ENCODE results near the gene SMAD7. TPM values are rescaled to one million over a fixed set of nuclear protein-coding genes. Genes with fewer than 3 reads are reported as not detected.

Gene SMAD7
- total RNA-seq, 2 donors from 2014 or later: 161 to 181 TPM

- Mint-ChIP-seq H3K36me3 (ENCODE audit: low read depth) (no peaks in the 10 kb centered on the region), H3K27me3 (no peaks in the 10 kb centered on the region), H3K4me3 (no peak overlapping the region), H3K27ac (peak overlapping the region; percentile 98), H3K4me1 (peaks cover 39% of the 10 kb centered on the region)
- no peak for ATAC-seq
- H3K9me3 ChIP-seq (ENCODE audit: control insufficient read depth, low read length, poor library complexity, severe bottlenecking): no peaks in the 10 kb centered on the region
- no peak for DNase-seq
These were observed 37.0 kb downstream of the SMAD7 start for GRCh38 chr18:48913775-48914174.

DNA sequence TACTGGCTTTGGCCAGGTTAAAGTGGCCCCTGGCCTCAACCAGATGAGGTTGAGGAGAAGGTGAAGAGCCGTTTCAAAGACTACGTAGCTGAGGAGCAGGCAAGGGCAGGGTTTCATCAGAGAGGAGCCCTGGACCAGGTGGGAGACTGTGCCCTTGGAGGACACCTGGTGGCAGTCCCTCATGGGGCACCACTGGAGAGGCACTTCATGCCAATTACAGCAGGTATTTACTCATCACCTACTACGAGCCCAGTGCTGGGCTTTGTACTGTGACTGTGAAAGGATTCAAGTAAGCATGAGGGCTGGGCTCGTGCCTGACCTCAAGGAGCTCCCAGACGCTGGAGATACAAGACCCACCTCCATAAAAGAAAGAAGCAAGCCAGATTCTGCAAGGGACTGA is 37.6 kb downstream of the SMAD7 start:
- DNase-seq (peak in 2 of 3 donors; percentile 40 to 57), ATAC-seq (peak; percentile 78)
- no peaks in the 10 kb centered on the region for H3K9me3 ChIP-seq (ENCODE audit: control insufficient read depth, low read length, poor library complexity, severe bottlenecking)
- Mint-ChIP-seq H3K4me1 (peaks cover 39% of the 10 kb centered on the region), H3K27me3 (no peaks in the 10 kb centered on the region), H3K36me3 (ENCODE audit: low read depth) (no peaks in the 10 kb centered on the region), H3K27ac (peak overlapping the region; percentile 98), H3K4me3 (peak overlapping the region; percentile 33)

- Mint-ChIP-seq H3K4me1 (peaks cover 26% of the 10 kb centered on the region), H3K36me3 (ENCODE audit: low read depth) (no peaks in the 10 kb centered on the region), H3K27ac (no peak overlapping the region), H3K27me3 (no peaks in the 10 kb centered on the region), H3K4me3 (no peak overlapping the region)
- no peak for DNase-seq
- no peaks in the 10 kb centered on the region for H3K9me3 ChIP-seq (ENCODE audit: control insufficient read depth, low read length, poor library complexity, severe bottlenecking)
- ATAC-seq: no peak
These were observed 39.7 kb downstream of the SMAD7 start for GRCh38 chr18:48910972-48911545.

- peak; percentile 55 for ATAC-seq
- Mint-ChIP-seq H3K36me3 (ENCODE audit: low read depth) (no peaks in the 10 kb centered on the region), H3K4me3 (no peak overlapping the region), H3K4me1 (peaks cover 21% of the 10 kb centered on the region), H3K27me3 (no peaks in the 10 kb centered on the region), H3K27ac (no peak overlapping the region)
- DNase-seq: no peak
- H3K9me3 ChIP-seq (ENCODE audit: control insufficient read depth, low read length, poor library complexity, severe bottlenecking): no peaks in the 10 kb centered on the region
These were observed 41.0 kb downstream of the SMAD7 start for GRCh38 chr18:48909721-48910120.

- ATAC-seq (no peak), DNase-seq (no peak)
- Mint-ChIP-seq H3K27me3 (no peaks in the 10 kb centered on the region), H3K36me3 (ENCODE audit: low read depth) (no peaks in the 10 kb centered on the region), H3K4me1 (peaks cover 19% of the 10 kb centered on the region), H3K4me3 (peak overlapping the region; percentile 7), H3K27ac (no peak overlapping the region)
- H3K9me3 ChIP-seq (ENCODE audit: control insufficient read depth, low read length, poor library complexity, severe bottlenecking): no peaks in the 10 kb centered on the region
These were observed 41.8 kb downstream of the SMAD7 start for GRCh38 chr18:48908916-48909315.

GRCh38 chr18:48905513-48905912 is 45.3 kb downstream of the SMAD7 start:
- no peaks in the 10 kb centered on the region for H3K9me3 ChIP-seq (ENCODE audit: control insufficient read depth, low read length, poor library complexity, severe bottlenecking)
- Mint-ChIP-seq H3K4me1 (peaks cover 10% of the 10 kb centered on the region), H3K27me3 (no peaks in the 10 kb centered on the region), H3K36me3 (ENCODE audit: low read depth) (no peaks in the 10 kb centered on the region), H3K4me3 (no peak overlapping the region), H3K27ac (no peak overlapping the region)
- ATAC-seq: no peak
- no peak for DNase-seq

- Mint-ChIP-seq H3K4me3 (no peak overlapping the region), H3K36me3 (ENCODE audit: low read depth) (no peaks in the 10 kb centered on the region), H3K4me1 (peaks cover 9% of the 10 kb centered on the region), H3K27me3 (no peaks in the 10 kb centered on the region), H3K27ac (no peak overlapping the region)
- no peak for ATAC-seq
- H3K9me3 ChIP-seq (ENCODE audit: control insufficient read depth, low read length, poor library complexity, severe bottlenecking): no peaks in the 10 kb centered on the region
- DNase-seq: no peak
These were observed 45.8 kb downstream of the SMAD7 start for GRCh38 chr18:48904847-48905394.

GRCh38 chr18:48904091-48904490 is 46.7 kb downstream of the SMAD7 start:
- Mint-ChIP-seq H3K36me3 (ENCODE audit: low read depth) (no peaks in the 10 kb centered on the region), H3K27ac (no peak overlapping the region), H3K4me1 (peaks cover 3% of the 10 kb centered on the region), H3K4me3 (no peak overlapping the region), H3K27me3 (no peaks in the 10 kb centered on the region)
- H3K9me3 ChIP-seq (ENCODE audit: control insufficient read depth, low read length, poor library complexity, severe bottlenecking): no peaks in the 10 kb centered on the region
- ATAC-seq (no peak), DNase-seq (no peak)

GRCh38 chr18:48902856-48903601 is 47.7 kb downstream of the SMAD7 start:
- ATAC-seq (no peak), DNase-seq (no peak)
- Mint-ChIP-seq H3K4me1 (no peaks in the 10 kb centered on the region), H3K27me3 (no peaks in the 10 kb centered on the region), H3K27ac (no peak overlapping the region), H3K36me3 (ENCODE audit: low read depth) (no peaks in the 10 kb centered on the region), H3K4me3 (no peak overlapping the region)
- H3K9me3 ChIP-seq (ENCODE audit: control insufficient read depth, low read length, poor library complexity, severe bottlenecking): no peaks in the 10 kb centered on the region

DNA sequence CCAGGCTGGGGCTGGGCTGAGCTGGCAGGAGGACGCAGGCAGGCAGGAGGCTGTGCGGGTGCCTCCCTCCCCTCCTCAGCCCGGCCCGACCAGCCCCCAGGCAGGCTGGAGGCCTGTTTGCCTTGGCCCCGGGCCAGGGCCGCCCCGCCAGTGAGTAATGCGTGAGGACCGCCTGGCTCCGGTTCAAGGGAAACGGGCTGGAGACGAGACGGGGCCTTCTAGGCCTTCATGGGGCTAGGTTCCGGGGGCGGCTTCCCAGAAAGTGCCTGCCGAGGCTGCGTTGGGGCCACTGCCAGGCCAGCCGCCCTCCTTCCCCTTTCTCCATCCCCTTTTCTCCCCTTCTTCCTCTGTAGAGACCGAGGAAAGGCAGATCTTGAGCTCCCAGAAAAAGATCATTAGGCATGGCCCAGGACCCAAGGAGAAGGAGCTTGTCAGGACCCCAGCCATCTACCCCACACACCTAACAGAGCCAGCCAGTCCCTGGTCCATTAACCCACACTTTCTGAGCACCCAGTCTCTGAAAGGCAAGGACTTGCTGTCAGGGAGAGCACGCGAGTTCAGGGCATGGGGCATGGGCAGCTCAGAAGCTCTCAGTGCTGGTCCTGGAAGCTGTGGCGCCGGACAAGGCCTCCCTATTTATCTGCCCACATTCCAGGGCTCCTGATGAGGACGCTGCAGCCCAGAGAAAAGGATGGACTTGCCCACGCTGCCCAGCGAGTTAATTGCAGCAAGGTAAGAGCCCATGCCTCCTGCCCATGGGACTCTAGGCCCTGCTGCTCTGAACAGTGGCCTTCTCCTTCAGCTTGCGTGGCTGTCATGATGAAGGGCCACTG is 48.5 kb downstream of the SMAD7 start:
- no peaks in the 10 kb centered on the region for H3K9me3 ChIP-seq (ENCODE audit: control insufficient read depth, low read length, poor library complexity, severe bottlenecking)
- Mint-ChIP-seq H3K4me1 (no peaks in the 10 kb centered on the region), H3K27ac (no peak overlapping the region), H3K4me3 (no peak overlapping the region), H3K36me3 (ENCODE audit: low read depth) (no peaks in the 10 kb centered on the region), H3K27me3 (no peaks in the 10 kb centered on the region)
- no peak for ATAC-seq
- DNase-seq: no peak

- DNase-seq (no peak), ATAC-seq (no peak)
- Mint-ChIP-seq H3K27ac (no peak overlapping the region), H3K27me3 (no peaks in the 10 kb centered on the region), H3K36me3 (ENCODE audit: low read depth) (no peaks in the 10 kb centered on the region), H3K4me1 (peaks cover 4% of the 10 kb centered on the region), H3K4me3 (no peak overlapping the region)
- H3K9me3 ChIP-seq (ENCODE audit: control insufficient read depth, low read length, poor library complexity, severe bottlenecking): no peaks in the 10 kb centered on the region
These were observed 49.4 kb downstream of the SMAD7 start for GRCh38 chr18:48901145-48902022.

- Mint-ChIP-seq H3K27ac (no peak overlapping the region), H3K4me1 (peaks cover 8% of the 10 kb centered on the region), H3K36me3 (ENCODE audit: low read depth) (no peaks in the 10 kb centered on the region), H3K27me3 (no peaks in the 10 kb centered on the region), H3K4me3 (no peak overlapping the region)
- no peaks in the 10 kb centered on the region for H3K9me3 ChIP-seq (ENCODE audit: control insufficient read depth, low read length, poor library complexity, severe bottlenecking)
- DNase-seq: no peak
- no peak for ATAC-seq
These were observed 50.3 kb downstream of the SMAD7 start for GRCh38 chr18:48900469-48900868.

Data from T-helper 17 cell (primary cell).